SU-DHL-6 (cell line): ENCODE measurements around the gene VPS37C.

Experiments
- CTCF ChIP-seq: fragments of 200-600 bp; sonication (generic); IDR thresholded peaks from one replicate; pipeline ENCODE4 v1.5.1; 2017; ENCODE audit warnings: antibody characterized with exemption, mild to moderate bottlenecking, low read length, moderate library complexity; ENCODE audit not compliant: insufficient read depth, poor library complexity, severe bottlenecking
- EZH2phosphoT487 ChIP-seq: fragments of 200-600 bp; sonication (generic), shearing (Covaris generic); conservative IDR thresholded peaks from 2 replicates; pipeline ENCODE4 v1.6.1; 2018; ENCODE audit warnings: mild to moderate bottlenecking, antibody characterized with exemption, low read length, moderate library complexity, mixed read lengths

DNA sequence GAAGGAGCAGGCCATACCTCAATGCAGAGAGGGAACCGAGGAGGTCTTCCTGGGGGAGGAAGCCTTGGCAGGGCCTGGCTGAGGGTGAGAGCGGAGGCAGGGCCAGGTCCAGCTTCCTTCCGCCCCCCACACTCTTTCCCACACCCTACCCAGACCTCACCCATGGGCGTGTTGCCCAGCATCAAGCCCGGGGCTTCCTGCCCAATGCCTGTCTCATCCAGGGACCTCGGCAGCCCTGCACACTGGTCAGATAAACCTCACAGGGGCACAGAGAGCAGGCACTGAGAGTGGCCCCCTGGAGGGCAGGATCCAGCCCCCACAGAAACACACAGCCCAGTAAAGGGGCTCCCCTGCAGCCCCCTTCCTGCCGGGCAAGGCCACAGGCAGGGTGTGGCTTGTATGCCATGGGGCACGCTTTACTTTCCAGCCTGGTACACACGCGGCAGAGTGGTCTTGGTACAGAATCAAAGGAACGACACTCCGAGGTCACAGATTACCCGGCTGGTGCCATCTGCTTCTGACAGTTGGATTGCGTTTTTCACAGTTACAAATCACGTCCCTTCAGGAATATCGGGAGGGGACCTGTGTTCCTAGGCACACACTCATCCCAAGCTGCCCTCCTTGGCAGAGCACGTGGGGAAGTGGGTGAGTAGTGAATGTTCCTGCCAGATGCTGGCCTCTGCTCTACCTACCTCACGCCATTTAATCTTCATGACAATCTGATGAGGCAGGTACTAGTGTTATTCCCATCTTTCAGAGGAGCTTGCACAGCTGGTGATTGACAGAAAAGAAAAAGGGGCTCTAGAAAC is 79.0 kb downstream of the VPS37C start:
- TF ChIP-seq CTCF: no peak
- TF ChIP-seq EZH2phosphoT487: no peak
